GM08714 (cell line): ENCODE measurements around the gene ROBO2.
"Not testable (repeated sequence)": the region's sequence is repeated elsewhere in the genome, so short reads cannot be mapped to it uniquely, and the experiment has no call there.

Source experiments
- H3K4me3 ChIP-seq: fragments of 200-500 bp; sonication (Bioruptor generic); 2 replicates; pipeline ENCODE4 v1.5.1; 2014; ENCODE audit warnings: mild to moderate bottlenecking, low read length, inconsistent platforms
- ZNF274 ChIP-seq: IDR thresholded peaks from 2 replicates; pipeline ENCODE4 v1.6.1; 2012; ENCODE audit warnings: mild to moderate bottlenecking, low read depth, low read length

Gene ROBO2

DNA sequence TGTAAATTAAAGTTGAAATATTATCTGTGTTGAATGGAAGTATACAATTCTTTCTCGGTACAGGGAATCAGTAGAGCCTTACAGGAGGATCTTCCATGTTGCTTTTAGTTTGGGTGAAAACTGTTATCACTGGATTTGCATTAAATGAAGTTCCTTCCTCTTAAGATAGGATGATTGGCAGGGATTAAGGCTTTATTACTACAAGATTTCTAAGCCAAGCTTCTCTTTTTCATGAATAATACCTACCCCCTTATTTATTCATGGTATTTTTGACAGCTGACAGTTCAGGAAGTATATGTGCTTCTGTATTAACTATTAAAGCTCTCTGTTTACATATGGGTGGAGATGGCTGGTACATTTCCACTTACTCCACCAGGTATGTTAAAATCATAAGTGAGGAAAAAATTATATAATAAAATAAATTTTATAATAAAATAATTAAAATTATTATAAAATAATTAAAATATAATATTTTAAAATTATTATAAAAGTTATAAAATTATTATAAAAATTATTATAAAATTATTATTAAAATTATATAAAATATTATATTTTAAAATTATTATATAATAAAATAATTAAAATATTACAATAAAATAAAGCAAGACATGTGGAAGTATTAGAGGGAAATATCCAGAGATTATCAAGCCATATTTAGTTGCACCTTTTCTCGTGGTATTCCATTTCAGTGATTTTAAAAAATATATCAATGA is 332.9 kb downstream of the ROBO2 start:
- H3K4me3 ChIP-seq = no peak overlapping the region
- TF ChIP-seq ZNF274 = no peak

GRCh38 chr3:77373619-77374018 is 333.7 kb downstream of the ROBO2 start:
- no peak for TF ChIP-seq ZNF274
- no peak overlapping the region for H3K4me3 ChIP-seq

GRCh38 chr3:77376511-77376910 is 336.6 kb downstream of the ROBO2 start:
- no peak overlapping the region for H3K4me3 ChIP-seq
- no peak for TF ChIP-seq ZNF274

DNA sequence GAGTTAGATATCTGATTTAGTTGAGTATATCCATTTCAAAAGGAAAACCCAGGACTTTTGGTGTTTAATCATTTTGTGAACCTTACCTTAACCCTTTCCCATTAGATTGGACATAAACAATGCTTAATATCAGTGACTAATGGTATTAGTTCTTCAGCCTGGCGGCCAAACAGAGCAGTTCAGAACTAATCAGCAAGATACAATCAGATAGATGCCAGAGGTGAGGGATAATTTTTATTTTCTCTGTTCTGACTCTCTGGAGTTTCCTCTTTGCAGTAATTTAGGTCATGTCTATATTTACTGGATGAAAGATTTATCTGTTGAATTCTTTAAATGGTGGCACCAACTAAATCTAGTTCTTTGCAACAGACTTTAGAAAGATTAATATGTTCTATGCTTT is 337.8 kb downstream of the ROBO2 start:
- no peak overlapping the region for H3K4me3 ChIP-seq
- TF ChIP-seq ZNF274 = no peak

DNA sequence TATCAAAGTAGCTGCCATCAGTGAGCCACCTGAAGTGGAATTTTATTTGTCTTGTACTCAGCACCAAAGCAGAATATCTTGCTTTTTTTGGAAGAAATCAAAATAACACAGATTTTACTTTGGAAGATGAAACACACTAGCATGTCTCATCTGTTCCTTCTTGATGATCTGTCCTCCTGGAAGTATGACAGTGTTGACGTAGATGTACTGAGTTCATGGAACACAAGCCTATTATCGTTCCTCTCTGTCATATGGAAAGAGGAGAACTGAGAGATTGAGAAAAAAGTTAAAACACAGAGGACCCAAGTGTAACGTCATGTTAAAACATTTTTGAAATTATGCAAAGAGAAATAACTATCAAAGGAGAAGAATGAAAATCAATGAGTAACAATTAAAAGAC is 340.2 kb downstream of the ROBO2 start:
- H3K4me3 ChIP-seq = no peak overlapping the region
- no peak for TF ChIP-seq ZNF274

- no peak overlapping the region for H3K4me3 ChIP-seq
- no peak for TF ChIP-seq ZNF274
Observed at GRCh38 chr3:77381431-77381830, 341.5 kb downstream of the ROBO2 start.

DNA sequence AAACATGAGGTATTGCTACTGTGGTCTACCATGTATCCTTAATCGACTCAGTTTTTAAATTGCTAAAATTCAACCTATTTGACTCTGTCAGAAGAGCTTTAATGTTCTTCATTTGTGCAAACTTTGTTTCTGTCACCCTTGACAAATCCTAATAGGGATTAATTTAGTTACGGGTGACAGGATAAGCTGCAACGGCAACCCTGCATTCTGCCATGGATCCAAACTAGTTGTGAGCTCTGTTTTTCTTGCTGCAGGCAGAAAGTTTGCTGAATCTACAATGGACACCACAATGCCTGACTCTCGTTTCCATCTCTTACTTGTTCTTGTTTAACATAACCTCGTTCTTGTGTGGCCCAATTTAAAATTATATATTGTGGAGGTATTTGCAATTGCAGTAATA is 352.3 kb downstream of the ROBO2 start:
- no peak for TF ChIP-seq ZNF274
- H3K4me3 ChIP-seq = no peak overlapping the region

GRCh38 chr3:77394046-77394445 is 354.1 kb downstream of the ROBO2 start:
- no peak overlapping the region for H3K4me3 ChIP-seq
- TF ChIP-seq ZNF274 = no peak

DNA sequence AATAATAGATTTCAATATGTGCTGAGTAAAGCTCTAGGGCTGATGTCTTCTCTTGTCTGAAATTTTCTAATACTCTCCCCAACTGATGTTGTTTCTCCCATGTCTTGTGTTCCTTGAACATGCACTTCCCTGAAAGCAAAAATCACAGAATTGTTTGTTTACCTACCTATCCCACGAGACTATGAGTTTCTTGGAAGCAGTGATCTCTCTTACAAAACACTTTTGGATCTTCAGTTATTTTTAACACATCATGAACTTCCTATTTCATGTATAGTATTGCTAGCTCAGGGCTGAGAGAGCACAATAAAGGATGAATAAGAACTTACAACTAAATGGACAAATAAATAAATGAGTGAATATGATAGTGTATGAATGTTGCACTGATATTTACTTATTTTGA is 365.0 kb downstream of the ROBO2 start:
- TF ChIP-seq ZNF274 = no peak
- no peak overlapping the region for H3K4me3 ChIP-seq

DNA sequence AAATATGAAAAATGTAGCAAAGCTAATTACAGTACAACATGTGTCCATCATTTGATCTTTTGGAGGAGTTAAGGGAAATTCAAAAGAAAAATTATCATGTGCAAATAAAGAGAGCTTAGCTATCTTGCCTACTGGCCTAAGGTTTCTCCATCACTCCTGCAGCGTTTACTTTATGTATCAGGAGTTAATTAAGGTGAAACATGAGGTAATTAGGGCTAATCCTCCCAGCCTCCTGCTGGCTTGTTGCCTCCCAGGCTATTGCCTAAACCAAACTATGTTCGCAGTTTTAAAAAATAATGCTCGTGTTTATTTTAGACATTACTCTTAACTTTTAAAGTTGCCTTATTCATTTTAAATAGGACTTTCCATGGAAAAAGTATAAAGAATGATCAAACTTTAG is 367.5 kb downstream of the ROBO2 start:
- no peak for TF ChIP-seq ZNF274

DNA sequence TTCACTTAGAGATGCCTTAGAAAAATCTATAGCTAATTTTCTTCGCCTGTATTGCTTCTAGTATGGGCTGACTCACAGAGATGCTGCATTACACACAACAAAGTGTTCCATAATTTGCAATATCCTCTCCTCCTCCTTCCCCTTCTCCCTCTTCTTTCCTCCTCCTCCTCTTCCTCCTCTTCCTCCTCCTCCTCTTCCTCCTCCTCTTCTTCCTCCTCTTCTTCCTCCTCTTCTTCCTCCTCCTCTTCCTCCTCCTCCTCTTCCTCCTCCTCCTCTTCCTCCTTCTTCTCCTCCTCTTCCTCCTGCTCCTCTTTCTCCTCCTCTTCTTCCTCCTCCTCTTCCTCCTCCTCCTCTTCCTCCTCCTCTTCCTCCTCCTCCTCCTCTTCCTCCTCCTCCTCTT is 370.4 kb downstream of the ROBO2 start:
- not testable (repeated sequence) for H3K4me3 ChIP-seq

More for the DNA sequence above, 367.5 kb downstream of the ROBO2 start:
- H3K4me3 ChIP-seq = no peak overlapping the region

- TF ChIP-seq ZNF274 = no peak
- no peak overlapping the region for H3K4me3 ChIP-seq
Observed at GRCh38 chr3:77411334-77411733, 371.4 kb downstream of the ROBO2 start.

DNA sequence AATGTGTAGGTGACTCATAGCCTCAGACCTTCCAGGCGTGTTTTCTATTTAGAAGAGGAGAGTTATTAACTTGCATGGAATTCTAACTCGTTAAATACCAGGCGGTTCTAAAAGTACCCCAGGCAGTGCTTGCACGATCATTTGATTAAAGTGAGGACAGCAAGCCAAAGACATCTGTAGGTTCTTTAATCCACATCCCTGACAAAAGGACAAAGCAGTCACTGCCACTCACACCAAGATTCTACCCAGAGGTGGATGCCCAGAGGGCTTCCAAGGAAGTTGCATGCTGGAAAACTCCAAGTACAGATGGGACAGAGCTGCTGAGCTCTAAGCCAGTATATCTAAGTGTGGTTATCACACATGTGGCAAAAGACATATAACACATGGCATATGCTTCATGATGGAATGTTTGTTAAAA is 372.1 kb downstream of the ROBO2 start:
- no peak overlapping the region for H3K4me3 ChIP-seq
- no peak for TF ChIP-seq ZNF274

DNA sequence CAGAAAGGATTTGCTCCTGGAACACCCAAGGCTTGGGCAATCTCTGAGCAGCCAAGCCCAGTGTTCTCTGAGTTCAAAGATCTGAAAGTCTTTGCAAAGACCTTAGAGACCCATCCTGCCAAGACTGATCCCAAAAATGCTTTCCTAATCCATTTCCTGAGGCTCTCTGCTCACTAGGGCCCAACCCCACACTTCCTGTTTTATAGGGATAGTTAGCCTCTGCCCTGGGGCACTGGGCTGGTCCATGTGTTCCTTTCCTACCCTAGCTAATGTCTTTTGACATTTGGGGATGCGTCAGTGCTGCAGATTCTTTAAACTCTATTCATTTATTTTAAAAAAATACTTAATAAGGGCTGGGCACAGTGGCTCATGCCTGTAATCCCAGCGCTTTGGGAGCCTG is 372.7 kb downstream of the ROBO2 start:
- TF ChIP-seq ZNF274 = no peak

GRCh38 chr3:77414881-77415280 is 375.0 kb downstream of the ROBO2 start:
- TF ChIP-seq ZNF274 = no peak
- no peak overlapping the region for H3K4me3 ChIP-seq

More for the DNA sequence above, 372.7 kb downstream of the ROBO2 start:
- H3K4me3 ChIP-seq = no peak overlapping the region

- H3K4me3 ChIP-seq = no peak overlapping the region
- TF ChIP-seq ZNF274 = no peak
Observed at GRCh38 chr3:77420336-77420735, 380.4 kb downstream of the ROBO2 start.
